HEK293T (cell line): ENCODE results near the gene FABP3.

Source experiments
- BHLHE40 ChIP-seq: fragments of 450-650 bp; IDR thresholded peaks from 2 replicates; pipeline ENCODE4 v1.6.1; 2016; ENCODE audit warnings: mild to moderate bottlenecking, moderate library complexity, borderline replicate concordance
- FOXA1 ChIP-seq: fragments of 450-650 bp; IDR thresholded peaks from 2 replicates; pipeline ENCODE4 v1.6.1; 2016; ENCODE audit warnings: mild to moderate bottlenecking
- FOXK2 ChIP-seq: fragments of 450-650 bp; IDR thresholded peaks from 2 replicates; pipeline ENCODE4 v1.6.1; 2016; ENCODE audit warnings: mild to moderate bottlenecking
- FOXM1 ChIP-seq: fragments of 450-650 bp; IDR thresholded peaks from 2 replicates; pipeline ENCODE4 v1.6.1; 2017; ENCODE audit warnings: mild to moderate bottlenecking, borderline replicate concordance
- NFRKB ChIP-seq: fragments of 450-650 bp; IDR thresholded peaks from 2 replicates; pipeline ENCODE4 v1.6.1; 2016; ENCODE audit warnings: mild to moderate bottlenecking, moderate library complexity
- SUZ12 ChIP-seq: fragments of 450-650 bp; IDR thresholded peaks from 2 replicates; pipeline ENCODE4 v1.6.1; 2016; ENCODE audit warnings: mild to moderate bottlenecking

DNA sequence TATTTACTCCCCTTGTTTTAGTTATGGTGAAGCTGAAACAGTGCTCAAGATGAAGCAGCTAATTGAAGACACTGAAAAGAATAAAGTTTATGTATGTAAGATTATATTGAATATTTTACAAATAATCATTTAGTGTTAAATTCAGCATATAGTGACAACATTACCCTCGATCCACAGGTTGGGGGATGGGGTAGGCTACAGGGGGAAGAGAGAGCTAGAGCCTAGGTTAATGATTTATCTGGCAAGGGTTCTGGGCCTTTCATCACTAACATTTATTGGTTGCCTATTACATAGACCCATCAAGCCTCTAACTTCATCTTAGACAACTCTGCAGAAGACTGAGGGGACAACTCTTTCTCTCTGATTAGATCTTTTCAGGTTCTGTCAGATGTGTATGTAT, 54.7 kb downstream of the FABP3 start:
- TF ChIP-seq NFRKB (no peak), BHLHE40 (no peak), FOXA1 (no peak), FOXM1 (no peak), SUZ12 (no peak), FOXK2 (no peak)
